Measurements from ENCODE around the gene CACNA1C.

CACNA1C gene

GRCh38 chr12:2520722-2521246, 468.0 kb downstream of the CACNA1C start:
- no peak for DNase-seq (ENCODE audit: low spot score)

- DNase-seq (ENCODE audit: low spot score) = no peak
Observed at GRCh38 chr12:2523317-2523716, 470.5 kb downstream of the CACNA1C start.

- no peak for DNase-seq (ENCODE audit: low spot score)
Observed at GRCh38 chr12:2523844-2524243, 471.1 kb downstream of the CACNA1C start.

- DNase-seq (ENCODE audit: low spot score) = no peak
Observed at GRCh38 chr12:2526371-2526770, 473.6 kb downstream of the CACNA1C start.

GRCh38 chr12:2528001-2528400, 475.2 kb downstream of the CACNA1C start:
- no peak for DNase-seq (ENCODE audit: low spot score)

GRCh38 chr12:2529807-2530206, 477.0 kb downstream of the CACNA1C start:
- DNase-seq (ENCODE audit: low spot score) = no peak

- DNase-seq (ENCODE audit: low spot score) = no peak
Observed at GRCh38 chr12:2531371-2531770, 478.6 kb downstream of the CACNA1C start.

GRCh38 chr12:2533036-2533435, 480.2 kb downstream of the CACNA1C start:
- no peak for DNase-seq (ENCODE audit: low spot score)

- no peak for DNase-seq (ENCODE audit: low spot score)
Observed at GRCh38 chr12:2535583-2536204, 482.9 kb downstream of the CACNA1C start.

GRCh38 chr12:2536724-2537123, 483.9 kb downstream of the CACNA1C start:
- no peak for DNase-seq (ENCODE audit: low spot score)

- no peak for DNase-seq (ENCODE audit: low spot score)
Observed at GRCh38 chr12:2537868-2538541, 485.2 kb downstream of the CACNA1C start.

GRCh38 chr12:2539938-2540337, 487.2 kb downstream of the CACNA1C start:
- no peak for DNase-seq (ENCODE audit: low spot score)

- no peak for DNase-seq (ENCODE audit: low spot score)
Observed at GRCh38 chr12:2540535-2540941, 487.8 kb downstream of the CACNA1C start.

GRCh38 chr12:2541631-2542204, 488.9 kb downstream of the CACNA1C start:
- no peak for DNase-seq (ENCODE audit: low spot score)

GRCh38 chr12:2543801-2544200, 491.0 kb downstream of the CACNA1C start:
- DNase-seq (ENCODE audit: low spot score) = no peak

- DNase-seq (ENCODE audit: low spot score) = no peak
Observed at GRCh38 chr12:2544230-2544629, 491.4 kb downstream of the CACNA1C start.

GRCh38 chr12:2547273-2548044, 494.7 kb downstream of the CACNA1C start:
- DNase-seq (ENCODE audit: low spot score) = no peak

- DNase-seq (ENCODE audit: low spot score) = no peak
Observed at GRCh38 chr12:2548081-2548480, 495.3 kb downstream of the CACNA1C start.

GRCh38 chr12:2550561-2551411, 498.0 kb downstream of the CACNA1C start:
- no peak for DNase-seq (ENCODE audit: low spot score)

GRCh38 chr12:2551412-2551900, 498.7 kb downstream of the CACNA1C start:
- DNase-seq (ENCODE audit: low spot score) = no peak

- DNase-seq (ENCODE audit: low spot score) = no peak
Observed at GRCh38 chr12:2552000-2552756, 499.4 kb downstream of the CACNA1C start.
